NCI-H2171 (cell line): ENCODE results near the gene TMEM95.

Experiments
- DNase-seq: peaks from one replicate; lab custom pipeline; 2025; lab: John Stamatoyannopoulos, UW

Gene TMEM95

DNA sequence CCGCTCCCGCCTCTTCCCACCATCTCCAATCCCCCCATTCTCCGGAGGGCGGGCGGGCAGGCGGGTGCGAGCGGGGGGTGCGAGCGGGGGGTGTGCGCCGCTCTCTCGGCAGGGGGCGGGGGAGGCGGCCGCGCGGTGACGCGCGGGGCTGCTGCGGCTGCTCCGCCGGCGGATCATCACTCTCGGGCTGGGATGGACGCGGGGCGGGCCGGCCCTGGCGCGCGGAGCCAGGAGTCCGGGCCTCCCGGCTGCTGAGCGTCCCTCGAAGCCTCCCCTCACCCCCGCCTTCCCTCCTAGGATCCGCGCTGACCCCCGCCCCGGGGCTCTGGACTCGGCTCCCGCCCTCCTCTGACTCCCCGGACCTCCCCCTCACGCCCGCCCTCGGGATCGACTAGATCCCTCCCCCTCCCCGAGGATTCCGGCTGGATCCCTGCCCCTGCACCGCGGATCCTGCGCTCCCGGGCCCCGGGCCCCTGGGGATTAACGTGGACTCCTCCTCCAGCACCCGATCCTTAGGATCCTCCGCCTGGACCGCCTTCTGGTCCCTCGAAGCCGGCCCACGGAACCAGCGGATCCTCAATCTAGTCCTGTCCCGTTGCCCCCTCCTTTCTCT lies 49.9 kb downstream of the TMEM95 start:
- DNase-seq: no peak

DNA sequence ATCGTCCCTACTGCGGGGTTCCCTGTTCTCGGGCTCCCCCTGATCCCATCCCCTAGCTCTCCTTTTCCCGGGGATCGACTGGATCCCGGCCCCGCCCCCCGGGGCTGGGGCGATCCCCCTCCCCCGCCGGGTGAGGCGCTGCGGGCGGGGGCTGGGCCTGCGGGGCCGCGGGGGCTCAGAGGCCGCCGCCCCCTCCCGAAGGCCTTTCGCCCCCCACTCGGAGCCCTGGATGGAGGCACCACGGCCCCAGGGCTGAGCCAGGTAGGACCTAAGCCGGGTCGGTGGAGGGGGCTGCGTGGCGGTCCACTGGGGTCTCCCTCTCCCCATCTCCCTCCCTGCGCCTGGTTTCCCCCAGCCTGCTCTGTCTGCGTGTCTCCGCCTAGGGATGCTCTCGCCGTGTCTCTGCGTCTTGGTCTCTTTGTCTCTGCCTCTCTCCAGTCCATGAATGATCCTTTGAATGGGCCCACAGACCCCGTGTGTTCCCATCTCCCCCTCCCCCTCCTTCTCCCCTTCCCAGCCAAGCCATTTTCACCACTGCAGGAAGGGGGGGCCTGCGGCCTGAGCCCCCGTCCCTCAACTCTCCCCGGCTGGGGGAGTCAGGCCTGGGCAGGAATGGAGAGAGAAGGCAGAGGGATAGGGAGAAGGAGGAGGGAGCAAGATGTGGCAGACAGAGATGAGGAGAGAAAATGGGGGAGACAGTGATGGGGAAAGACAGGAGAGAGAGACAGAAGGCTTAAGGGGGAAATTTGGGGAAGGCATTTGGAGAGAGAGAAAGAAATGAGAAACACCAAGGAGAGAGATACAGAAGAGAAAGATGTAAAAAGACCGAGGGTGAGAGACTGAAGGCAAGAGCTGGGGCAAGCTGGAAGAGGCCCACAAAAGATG lies 50.6 kb downstream of the TMEM95 start:
- DNase-seq: no peak

DNA sequence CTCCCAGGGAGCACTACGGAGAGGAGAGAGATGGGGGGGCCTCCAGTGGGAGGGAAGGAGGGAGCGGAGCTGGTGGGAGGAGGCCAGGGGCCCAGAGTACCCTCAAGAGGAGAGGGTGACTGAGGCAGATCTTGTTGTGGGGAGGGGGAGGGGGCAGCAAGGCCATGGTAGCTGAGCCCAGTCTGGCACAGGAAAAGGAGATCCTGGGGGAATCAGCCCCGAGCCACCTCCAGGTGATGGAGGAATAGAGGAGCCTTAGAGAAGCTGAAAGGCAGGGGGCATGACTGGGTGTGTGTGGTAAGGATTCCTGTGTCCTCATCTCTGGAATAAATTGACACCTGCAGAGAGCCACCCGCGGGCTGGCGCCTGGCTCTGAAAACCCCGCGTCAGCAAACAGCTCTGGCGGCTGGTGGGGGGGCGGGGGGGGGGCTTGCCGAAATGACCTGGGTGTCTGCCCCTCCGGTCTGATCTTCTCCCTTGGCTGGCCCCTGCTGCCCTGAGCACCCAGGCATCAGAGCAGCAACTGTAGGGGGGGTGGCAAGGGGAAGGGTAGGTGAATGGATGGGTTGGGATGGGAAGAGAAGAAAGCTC lies 51.4 kb downstream of the TMEM95 start:
- no peak for DNase-seq
